GM19351 (cell line): ENCODE measurements around the gene ASXL2.
A peak's percentile ranks its signal among the peaks of the same experiment; 100 is the strongest.
"Not testable (repeated sequence)": the region's sequence is repeated elsewhere in the genome, so short reads cannot be mapped to it uniquely, and the experiment has no call there.

ENCODE experiments used
- ATAC-seq: cut with Tn5 transposase; IDR thresholded peaks from one replicate; pipeline ENCODE4 v1.9.1; 2021; ENCODE audit warnings: mild to moderate bottlenecking, moderate library complexity; ENCODE audit not compliant: unreplicated experiment

The ASXL2 gene

DNA sequence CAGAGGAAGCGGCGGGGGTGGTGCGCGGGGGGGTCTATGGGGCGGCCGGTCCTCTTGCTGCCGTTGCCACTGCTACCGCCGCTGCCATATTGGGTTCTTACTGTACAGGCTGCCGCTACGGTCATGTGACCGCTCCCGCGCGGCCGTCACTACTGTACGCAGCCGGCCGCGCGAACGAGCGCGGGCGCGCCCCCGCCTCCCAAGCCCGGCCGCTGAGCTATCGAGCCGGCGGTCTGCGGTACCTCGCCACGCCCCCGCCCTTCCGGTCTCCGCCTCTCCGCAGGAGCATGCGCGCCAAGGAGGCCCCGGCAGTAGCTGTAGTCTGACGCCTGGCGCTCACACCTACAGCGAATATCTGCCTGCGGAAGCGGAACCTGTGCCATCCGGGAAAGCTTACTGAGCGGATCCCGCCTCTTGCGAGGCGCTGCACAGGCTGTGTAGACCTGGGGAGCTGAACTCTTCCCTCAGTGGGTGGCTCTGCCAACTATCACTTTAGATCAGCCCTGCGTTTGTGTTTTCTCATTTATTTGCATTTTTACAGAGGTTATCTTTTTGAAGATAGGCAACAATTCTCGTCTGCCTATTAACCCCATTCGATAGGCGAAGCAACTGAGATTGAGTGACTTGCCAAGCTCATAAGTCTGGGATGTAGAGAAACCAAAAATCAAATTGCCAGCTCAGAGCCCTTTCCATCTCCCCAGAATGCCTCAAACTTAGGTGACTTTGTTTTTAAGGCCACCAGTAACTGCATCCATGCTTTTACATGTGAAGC, at the start of gene ASXL2:
Gene ASXL2 (minus strand): TSS at position 127 of the 772 bp plus-strand sequence. CDS start 265 bp downstream, outside the sequence.
- ATAC-seq: peak; percentile 87

DNA sequence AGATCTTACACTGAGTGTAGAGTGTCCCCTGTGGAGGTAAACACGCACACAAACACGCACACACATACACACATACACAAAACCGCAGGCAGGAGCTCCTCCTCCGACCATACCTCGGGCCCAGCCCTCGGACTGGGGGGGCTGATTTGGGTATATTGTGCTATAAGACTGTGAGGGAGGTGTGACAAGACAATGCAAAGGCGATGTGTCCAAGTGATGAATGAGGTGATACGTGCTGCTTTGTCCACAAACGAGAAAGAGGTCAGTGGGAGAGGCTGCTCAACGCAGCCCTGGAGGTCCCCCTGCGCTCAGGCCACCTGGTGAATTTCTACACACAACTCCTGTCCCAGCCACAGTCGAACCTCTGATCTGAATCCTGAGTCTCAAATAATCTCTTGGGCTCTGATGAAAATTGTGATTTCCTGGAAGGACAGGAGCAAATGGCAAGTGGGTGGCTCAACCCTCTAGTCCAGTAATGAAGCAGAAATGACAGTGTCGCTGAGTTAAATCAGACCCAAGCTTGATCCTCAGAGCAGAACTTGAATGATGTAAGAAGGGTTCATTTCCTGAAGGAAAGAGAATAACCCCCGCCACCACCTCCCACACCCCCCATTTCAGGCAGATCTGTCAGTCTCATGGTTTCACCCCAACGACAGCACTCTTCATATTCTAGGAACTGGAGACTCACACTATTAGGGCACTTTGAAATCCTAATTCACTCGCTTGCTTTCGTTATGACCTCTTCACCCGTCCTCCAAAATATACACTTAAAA, 48.9 kb upstream of the ASXL2 start:
- ATAC-seq: no peak

DNA sequence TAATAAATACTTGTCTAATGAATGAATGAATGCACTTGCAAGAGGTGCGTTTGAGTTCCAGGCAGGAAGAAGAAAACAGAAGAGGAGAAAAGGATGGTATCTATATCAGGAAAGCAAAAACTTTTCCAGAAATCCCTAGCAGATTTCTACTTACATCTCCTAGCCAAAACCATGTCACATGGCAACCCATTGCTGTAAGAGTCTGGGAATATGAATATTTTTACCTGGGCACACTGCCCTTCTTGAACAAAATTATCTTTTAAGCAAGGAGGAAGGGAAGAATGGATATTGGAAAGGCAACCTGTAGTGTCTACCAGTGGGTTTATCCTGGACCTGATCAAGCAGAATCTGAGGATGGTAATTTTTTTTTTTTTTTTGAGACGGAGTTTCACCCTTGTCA, 44.2 kb upstream of the ASXL2 start:
- ATAC-seq: no peak

DNA sequence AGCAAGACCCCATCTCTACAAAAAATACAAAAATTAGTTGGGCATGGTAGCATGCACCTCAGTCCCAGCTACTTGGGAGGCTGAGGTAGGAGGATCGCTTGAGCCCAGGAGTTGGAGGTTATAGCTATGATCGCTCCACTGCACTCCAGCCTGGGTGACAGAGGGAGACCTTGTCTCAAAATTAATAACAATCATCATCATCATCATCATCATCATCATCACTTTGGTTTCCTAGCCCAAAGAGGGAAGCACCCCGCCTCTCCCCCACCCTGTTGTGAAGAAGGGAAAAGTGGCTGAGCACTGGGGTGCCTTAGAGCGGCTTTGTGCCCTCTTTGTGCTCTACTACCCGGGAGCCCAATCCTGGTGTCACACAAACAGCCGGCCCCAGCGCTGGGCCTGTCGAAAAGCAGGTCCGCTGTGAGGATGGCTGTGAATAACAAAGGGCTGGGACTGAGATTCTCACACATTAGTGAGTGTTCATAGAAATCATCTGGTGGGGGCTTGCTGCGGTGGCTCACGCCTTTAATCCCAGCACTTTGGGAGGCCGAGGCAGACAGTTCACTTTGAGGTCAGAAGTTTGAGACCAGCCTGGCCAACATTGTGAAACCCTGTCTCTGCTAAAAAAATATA, 42.6 kb upstream of the ASXL2 start:
- no peak for ATAC-seq

DNA sequence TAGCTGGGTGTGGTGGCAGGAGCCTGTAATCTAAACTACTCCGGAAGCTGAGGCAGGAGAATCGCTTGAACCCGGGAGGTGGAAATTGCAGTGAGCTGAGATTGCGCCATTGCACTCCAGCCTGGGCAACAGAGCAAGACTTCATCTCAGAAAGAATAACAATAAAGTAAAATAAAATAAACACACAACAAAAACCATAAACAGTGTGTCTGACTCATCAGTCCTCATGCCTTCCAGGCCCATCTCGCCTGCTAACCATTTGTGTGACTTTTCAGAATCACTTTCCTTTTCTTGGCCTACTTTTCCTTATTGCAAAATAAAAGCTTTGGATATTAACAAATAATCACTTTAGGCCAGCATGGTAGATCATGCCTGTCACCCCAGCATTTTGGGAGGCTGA, 42.0 kb upstream of the ASXL2 start:
- ATAC-seq: no peak

DNA sequence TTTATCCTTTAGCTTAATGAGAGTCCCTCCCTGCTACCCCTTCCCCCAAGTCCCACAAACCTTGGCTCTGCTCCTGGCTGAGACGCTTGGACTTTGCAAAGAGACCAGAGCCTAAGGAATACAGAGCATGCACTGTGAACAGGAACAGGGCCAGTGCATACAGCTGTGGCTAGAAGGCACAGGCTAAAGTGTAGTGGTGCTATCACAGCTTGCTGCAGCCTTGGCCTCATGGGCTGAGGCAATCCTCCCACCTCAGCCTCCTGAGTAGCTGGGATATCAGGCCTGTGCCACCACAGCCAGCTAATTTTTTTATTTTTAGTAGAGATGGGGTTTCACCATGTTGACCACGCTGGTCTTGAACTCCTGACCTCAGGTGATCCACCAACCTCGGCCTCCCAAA, 39.5 kb upstream of the ASXL2 start:
- ATAC-seq: no peak

DNA sequence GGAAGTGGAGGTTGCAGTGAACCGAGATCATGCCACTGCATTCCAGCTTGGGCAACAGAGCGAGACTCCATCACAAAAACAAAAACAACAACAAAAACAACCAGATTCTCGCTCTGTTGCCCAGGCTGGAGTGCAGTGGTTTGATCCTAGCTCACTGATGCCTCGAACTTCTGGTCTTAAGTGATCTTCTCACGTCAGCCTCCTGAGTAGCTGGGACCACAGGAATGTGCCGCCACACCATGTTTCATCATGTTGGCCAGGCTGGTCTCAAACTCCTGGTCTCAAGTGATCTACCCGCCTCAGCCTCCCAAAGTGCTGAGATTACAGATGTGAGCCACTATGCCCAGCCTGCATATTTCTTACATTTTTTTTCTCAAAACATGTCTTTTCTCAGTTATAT, 39.1 kb upstream of the ASXL2 start:
- not testable (repeated sequence) for ATAC-seq

DNA sequence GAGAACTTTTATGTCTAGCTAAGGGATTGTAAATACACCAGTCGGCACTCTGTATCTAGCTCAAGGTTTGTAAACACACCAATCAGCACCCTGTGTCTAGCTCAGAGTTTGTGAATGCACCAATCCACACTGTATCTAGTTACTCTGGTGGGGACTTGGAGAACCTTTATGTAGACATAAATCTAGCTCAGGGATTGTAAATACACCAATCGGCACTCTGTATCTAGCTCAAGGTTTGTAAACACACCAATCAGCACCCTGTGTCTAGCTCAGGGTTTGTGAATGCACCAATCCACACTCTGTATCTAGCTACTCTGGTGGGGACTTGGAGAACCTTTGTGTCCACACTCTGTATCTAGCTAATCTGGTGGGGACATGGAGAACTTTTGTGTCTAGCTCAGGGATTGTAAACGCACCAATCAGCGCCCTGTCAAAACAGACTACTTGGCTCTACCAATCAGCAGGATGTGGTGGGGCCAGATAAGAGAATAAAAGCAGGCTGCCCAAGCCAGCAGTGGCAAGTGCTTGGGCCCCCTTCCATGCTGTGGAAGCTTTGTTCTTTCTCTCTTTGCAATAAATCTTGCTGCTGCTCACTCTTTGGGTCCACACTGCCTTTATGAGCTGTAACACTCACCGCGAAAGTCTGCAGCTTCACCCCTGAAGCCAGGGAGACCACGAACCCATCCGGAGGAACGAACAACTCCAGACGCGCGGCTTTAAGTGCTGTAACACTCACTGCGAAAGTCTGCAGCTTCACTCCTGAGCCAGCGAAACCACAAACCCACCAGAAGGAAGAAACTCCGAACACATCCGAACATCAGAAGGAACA, 37.9 kb upstream of the ASXL2 start:
- not testable (repeated sequence) for ATAC-seq

DNA sequence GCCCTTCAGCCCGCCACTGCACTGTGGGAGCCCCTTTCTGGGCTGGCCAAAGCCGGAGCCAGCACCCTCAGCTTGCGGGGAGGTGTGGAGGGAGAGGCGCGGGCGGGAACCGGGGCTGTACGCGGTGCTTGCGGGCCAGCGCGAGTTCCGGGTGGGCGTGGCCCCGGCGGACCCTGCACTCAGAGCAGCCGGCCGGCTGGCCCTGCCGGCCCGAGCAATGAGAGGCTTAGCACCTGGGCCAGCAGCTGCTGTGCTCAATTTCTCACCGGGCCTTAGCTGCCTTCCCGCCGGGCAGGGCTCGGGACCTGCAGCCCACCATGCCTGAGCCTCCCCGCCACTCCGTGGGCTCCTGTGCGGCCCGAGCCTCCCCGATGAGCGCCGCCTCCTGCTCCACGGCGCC, 37.1 kb upstream of the ASXL2 start:
- not testable (repeated sequence) for ATAC-seq

DNA sequence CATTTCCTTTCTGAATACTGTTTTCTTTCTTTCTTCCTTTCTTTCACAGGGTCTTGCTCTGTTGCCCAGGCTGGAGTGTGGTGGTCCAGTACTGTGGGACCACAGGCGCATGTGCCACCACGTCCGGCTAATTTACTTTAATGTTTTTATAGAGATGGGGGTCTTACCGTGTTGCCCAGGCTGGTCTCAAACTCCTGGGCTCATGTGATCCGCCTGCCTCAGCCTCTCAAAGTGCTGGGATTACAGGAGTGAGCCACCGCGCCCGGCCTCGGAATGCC, 35.3 kb upstream of the ASXL2 start:
- not testable (repeated sequence) for ATAC-seq

DNA sequence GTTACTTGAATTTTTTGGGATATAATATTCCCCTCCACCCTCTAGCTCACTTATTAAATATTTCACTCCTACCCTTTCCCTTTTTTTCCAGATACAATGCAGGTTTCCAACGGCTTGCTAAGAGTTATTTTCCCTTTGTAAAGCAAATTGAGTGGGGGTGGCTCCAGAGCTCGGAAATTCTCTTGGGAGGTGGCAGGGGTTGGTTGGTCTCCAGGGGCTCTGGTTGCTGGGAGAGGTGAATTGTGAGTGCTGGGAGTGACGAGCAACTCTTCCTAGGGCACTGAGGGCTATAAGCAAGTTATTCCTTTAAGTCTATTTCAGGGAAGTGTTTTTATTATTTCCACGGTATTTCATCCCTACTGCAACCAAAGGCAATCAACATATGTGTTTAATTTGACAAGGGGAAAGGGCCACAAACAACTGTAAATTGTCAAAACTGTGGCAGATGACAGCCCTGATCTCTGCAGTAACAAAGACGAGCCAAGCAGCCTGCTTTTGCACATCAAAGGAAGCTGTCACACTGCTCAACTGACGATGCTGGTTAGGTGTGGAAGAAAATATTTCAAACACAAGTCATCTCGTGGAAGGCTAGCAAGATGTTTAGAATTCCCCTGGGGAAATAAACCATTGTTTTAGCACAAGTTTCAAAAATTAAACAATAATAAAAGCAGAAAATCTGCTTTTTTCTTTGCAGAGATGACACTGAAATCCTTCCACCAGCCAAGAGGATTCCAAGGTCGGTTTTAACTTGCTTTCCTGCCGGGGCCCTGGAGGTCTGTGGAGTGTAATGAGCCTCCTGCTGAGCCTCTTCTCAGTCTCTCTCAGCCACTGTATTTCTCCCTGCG, 34.8 kb upstream of the ASXL2 start:
- no peak for ATAC-seq

DNA sequence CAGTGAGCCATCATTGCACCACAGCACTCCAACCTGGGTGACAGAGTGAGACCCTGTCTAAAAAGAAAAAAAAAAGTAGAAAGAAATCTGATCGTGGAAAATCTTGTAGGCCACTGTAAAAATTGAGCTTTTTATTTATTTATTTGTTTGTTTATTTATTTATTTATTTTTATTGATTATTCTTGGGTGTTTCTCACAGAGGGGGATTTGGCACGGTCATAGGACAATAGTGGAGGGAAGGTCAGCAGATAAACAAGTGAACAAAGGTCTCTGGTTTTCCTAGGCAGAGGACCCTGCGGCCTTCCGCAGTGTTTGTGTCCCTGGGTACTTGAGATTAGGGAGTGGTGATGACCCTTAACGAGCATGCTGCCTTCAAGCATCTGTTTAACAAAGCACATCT, 31.3 kb upstream of the ASXL2 start:
- ATAC-seq: not testable (repeated sequence)

DNA sequence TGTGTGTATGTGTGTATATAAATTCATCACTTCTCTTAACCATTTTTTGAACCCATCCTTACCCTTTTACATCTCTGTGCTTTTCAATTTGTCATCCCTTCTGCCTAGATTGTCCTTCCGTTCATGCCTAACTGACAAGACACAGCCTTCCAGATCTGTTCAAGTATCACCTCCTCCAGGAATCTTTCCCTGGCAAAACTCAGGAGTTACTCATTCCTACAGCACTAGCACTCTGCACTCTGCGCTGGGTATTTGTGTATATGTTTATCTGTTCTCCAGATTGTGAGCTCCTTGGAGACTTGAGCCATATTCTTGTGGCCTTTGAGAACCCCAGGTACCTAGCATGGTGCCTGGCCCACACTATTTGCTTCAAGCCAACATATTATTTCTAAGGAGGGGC, 26.8 kb upstream of the ASXL2 start:
- ATAC-seq: no peak

DNA sequence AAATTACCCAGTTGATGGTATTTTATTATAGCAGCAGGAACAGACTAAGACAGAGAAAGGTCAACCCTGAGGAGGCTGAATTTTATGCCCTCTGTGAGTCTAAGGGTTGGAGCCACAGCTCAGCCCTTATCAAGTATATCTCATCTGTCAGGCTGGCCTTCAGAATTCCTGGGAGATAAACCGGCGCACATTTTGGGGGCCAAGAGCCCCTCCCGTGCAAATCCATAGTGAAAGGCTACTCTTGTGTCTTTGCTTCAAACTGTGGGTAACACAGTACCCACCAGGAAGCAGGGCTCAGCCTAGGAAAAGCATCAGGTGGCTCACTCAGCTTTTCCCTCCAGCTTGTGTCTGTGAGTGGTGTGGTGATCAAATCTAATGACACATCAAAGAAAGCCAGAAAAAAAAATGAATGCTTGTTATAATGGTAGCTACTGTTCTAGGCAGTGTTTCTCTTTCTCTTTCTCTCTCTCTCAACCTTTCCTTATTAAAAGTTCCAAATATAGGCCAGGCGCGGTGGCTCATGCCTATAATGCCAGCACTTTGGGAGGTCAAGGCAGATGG, 25.0 kb upstream of the ASXL2 start:
- ATAC-seq: no peak

DNA sequence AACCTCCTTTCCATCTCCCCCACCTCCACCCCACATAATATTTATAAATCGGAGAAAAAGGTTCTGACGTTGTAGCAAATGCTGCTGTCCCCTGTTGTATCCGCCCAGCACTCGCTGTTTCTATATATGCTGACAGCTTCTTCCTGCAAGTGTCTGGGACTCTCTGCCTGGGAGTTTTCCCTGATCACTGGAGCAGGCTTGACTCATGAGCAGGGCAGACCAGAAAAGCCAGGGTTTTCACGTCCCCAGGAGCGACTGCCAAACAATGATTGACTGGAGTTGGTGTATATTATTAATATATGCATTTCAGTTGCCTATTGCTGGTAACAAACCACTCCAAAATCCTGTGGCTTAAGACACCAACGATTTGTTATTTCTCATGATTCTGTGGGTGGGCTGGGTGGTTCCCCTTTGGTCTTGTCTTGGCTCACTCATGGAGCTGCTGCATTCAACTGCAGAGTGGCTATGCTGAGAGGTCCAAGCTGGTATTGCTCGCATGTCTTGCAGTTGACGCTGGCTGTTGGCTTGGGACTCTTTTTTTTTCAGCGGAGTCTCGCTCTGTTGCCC, 21.2 kb upstream of the ASXL2 start:
- ATAC-seq: no peak

DNA sequence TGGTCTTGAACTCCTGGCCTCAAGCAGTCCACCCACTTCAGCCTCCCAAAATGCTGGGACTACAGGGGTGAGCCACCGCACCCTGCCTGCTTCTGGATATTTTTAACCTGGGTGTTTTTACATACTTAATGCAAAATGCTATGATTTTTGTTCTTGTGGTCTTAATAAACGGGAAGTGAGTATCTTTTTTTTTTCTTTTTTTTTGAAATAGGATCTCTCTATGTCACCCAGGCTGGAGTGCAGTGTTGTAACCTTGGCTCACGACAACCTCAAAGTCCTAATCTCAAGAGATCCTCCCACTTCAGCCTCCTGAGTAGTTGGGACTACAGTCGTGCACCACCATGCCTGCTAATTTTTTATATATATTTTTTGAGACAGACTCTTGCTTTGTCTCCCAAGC, 19.2 kb upstream of the ASXL2 start:
- ATAC-seq: no peak

DNA sequence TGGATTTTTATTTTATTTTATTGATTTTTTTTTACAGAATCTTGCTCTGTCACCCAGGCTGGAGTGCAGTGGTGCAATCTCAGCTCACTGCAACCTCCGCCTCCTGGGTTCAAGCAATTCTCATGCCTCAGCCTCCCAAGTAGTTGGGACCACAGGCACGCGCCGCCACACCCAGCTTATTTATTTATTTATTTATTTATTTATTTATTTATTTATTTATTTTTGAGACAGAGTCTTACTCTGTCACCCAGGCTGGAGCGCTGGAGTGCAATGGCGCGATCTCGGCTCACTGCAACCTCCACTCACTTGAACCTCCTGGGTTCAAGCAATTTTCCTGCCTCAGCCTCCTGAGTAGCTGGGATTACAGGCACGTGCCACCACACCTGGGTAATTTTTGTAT, 18.0 kb upstream of the ASXL2 start:
- ATAC-seq: not testable (repeated sequence)

DNA sequence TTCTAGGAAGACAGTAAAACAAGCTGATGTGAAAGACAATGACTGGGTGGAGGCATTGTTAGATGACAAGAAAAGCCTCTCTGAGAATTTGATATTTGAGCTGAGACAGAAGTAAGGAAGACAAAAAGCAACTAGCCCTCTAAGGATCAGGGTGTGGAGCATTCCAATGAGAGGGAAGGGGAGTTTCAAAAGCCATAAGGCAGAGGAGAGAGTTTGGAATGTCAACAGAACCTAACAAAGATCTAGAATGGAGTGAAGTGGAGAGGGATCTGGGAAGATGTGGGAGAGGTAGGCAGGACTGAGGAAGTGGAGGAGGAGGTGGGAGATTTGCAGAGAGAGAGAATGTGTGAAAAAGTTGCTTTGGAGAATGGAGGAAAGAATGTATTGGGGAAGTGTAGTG, 17.3 kb upstream of the ASXL2 start:
- no peak for ATAC-seq

DNA sequence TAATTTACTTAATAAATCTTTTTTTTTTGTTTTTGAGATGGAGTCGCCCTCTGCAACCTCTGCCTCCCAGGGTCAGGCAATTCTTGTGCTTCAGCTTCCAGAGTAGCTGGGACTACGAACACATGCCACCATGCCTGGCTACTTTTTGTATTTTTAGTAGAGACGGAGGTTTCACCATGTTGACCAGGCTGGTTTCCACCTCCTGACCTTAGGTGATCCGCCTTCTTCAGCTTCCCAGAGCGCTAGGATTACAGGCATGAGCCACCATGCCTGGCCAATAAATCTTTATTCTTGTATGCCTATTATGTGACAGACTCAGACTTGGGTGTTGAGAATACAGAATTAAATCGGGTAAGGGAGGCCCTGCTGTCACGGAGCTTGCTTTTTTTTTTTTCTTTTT, 16.7 kb upstream of the ASXL2 start:
- ATAC-seq: no peak
